CD14-positive monocyte (primary cell): ENCODE results near the gene CENPA. TPM values are rescaled to one million over a fixed set of nuclear protein-coding genes. Genes with fewer than 3 reads are reported as not detected.

ENCODE experiments used
- DNase-seq, 3 donors: peaks; one replicate each; pipeline ENCODE4 v3.0.0-alpha.2; 2011 to 2022
- H2AFZ ChIP-seq: 2 replicates; pipeline ENCODE4 v1.6.0; 2012; ENCODE audit warnings: mild to moderate bottlenecking, low read depth, low read length, inconsistent platforms; ENCODE audit not compliant: insufficient read depth, poor library complexity, severe bottlenecking
- H3K27ac ChIP-seq, 2 donors: 1 replicate in 1 of 2; 2 replicates in 1 of 2; pipeline ENCODE4 v1.5.1; 2012 to 2013; ENCODE audit warnings: low read length in 2 of 2, control low read depth in 1 of 2, inconsistent platforms in 1 of 2, low read depth in 1 of 2, mild to moderate bottlenecking in 1 of 2
- H3K27me3 ChIP-seq, 2 donors: one replicate each; pipeline versions ENCODE4 v1.6.0 to v1.6.1; 2011 to 2013; ENCODE audit warnings: low read length in 2 of 2; ENCODE audit not compliant: control insufficient read depth in 2 of 2, insufficient read depth in 2 of 2
- H3K36me3 ChIP-seq, 2 donors: replicated peaks in 1 of 2; 1 replicate in 1 of 2; 2 replicates in 1 of 2; pipeline versions ENCODE4 v1.5.1 to v1.6.1; 2012 to 2013; ENCODE audit warnings: low read length in 2 of 2, control low read depth in 1 of 2, inconsistent platforms in 1 of 2, mild to moderate bottlenecking in 1 of 2; ENCODE audit not compliant: insufficient read depth in 2 of 2, control insufficient read depth in 1 of 2
- H3K4me1 ChIP-seq, 2 donors: 1 replicate in 1 of 2; 2 replicates in 1 of 2; pipeline versions ENCODE4 v1.5.1 to v1.6.1; 2012 to 2013; ENCODE audit warnings: low read length in 2 of 2, control low read depth in 1 of 2, inconsistent platforms in 1 of 2, mild to moderate bottlenecking in 1 of 2, moderate library complexity in 1 of 2; ENCODE audit not compliant: insufficient read depth in 2 of 2, control insufficient read depth in 1 of 2
- H3K4me2 ChIP-seq: replicated peaks from 2 replicates; pipeline ENCODE3; 2012; ENCODE audit warnings: low read length, moderate library complexity, mild to moderate bottlenecking; ENCODE audit not compliant: poor library complexity, severe bottlenecking; ENCODE audit errors: extremely low read depth
- H3K4me3 ChIP-seq, 3 experiments: fragments of 200-600 bp in 1 of 3; sonication (generic) in 1 of 3; replicated peaks in 1 of 3; 1 replicate in 2 of 3; 2 replicates in 1 of 3; pipeline ENCODE4 v1.5.1; 2011 to 2013; ENCODE audit warnings: low read length in 3 of 3, mild to moderate bottlenecking in 3 of 3, control low read depth in 2 of 3, low read depth in 2 of 3, inconsistent platforms in 1 of 3, moderate library complexity in 1 of 3
- H3K79me2 ChIP-seq: 2 replicates; pipeline ENCODE4 v1.6.0; 2012; ENCODE audit warnings: mild to moderate bottlenecking, control low read depth, inconsistent platforms, low read length, moderate library complexity; ENCODE audit not compliant: insufficient read depth
- H3K9ac ChIP-seq: 2 replicates; pipeline ENCODE4 v1.6.0; 2017; ENCODE audit warnings: low read length, mild to moderate bottlenecking; ENCODE audit not compliant: insufficient read depth, poor library complexity, severe bottlenecking
- H3K9me3 ChIP-seq, 2 donors: replicated peaks in 1 of 2; 1 replicate in 1 of 2; 2 replicates in 1 of 2; pipeline versions ENCODE4 v1.5.1 to v1.6.1; 2012 to 2013; ENCODE audit warnings: low read length in 2 of 2, control low read depth in 1 of 2; ENCODE audit not compliant: control insufficient read depth in 1 of 2, insufficient read depth in 1 of 2
- H4K20me1 ChIP-seq: 2 replicates; pipeline ENCODE4 v1.6.0; 2012; ENCODE audit warnings: mild to moderate bottlenecking, low read length, control low read depth, moderate library complexity; ENCODE audit not compliant: insufficient read depth
- H3K27ac Mint-ChIP-seq, 7 donors: one replicate each; pipeline ENCODE4 v1.8.0; 2020; ENCODE audit warnings: mild to moderate bottlenecking in 7 of 7, mixed read lengths in 7 of 7, moderate library complexity in 6 of 7, inconsistent platforms in 2 of 7
- H3K27me3 Mint-ChIP-seq, 3 donors: one replicate each; pipeline ENCODE4 v1.8.0; 2021 to 2022; ENCODE audit warnings: low read depth in 3 of 3, mild to moderate bottlenecking in 3 of 3, mixed read lengths in 3 of 3, moderate library complexity in 3 of 3, inconsistent platforms in 1 of 3
- H3K36me3 Mint-ChIP-seq, 2 donors: one replicate each; pipeline ENCODE4 v1.8.0; 2020; ENCODE audit warnings: mixed read lengths in 2 of 2, inconsistent platforms in 1 of 2, mild to moderate bottlenecking in 1 of 2
- H3K4me1 Mint-ChIP-seq: one replicate; pipeline ENCODE4 v1.8.0; 2020; ENCODE audit warnings: mild to moderate bottlenecking, mixed read lengths
- H3K4me3 Mint-ChIP-seq, 2 donors: one replicate each; pipeline ENCODE4 v1.8.0; 2020; ENCODE audit warnings: mild to moderate bottlenecking in 2 of 2, mixed read lengths in 2 of 2, moderate library complexity in 1 of 2
- H3K9me3 Mint-ChIP-seq, 7 donors: one replicate each; pipeline ENCODE4 v1.8.0; 2020 to 2022; ENCODE audit warnings: mixed read lengths in 7 of 7, mild to moderate bottlenecking in 6 of 7, moderate library complexity in 6 of 7, inconsistent platforms in 2 of 7
- CTCF ChIP-seq: fragments of 200-600 bp; IDR thresholded peaks from one replicate; pipeline ENCODE4 v1.8.0; 2022; ENCODE audit warnings: antibody characterized with exemption, mild to moderate bottlenecking
- WGBS: methylation state at CpG from one replicate; pipeline ENCODE4 v1.1.5; 2013; ENCODE audit warnings: missing lambda C conversion rate; ENCODE audit not compliant: insufficient coverage; 5-methylcytosine and 5-hydroxymethylcytosine counted together
- intact Hi-C, 2 donors: fragments of 100-400 bp; cut with micrococcal nuclease; formaldehyde crosslinking; loops; one replicate each; pipeline versions ENCODE4 v1.15.0 to v1.15.1; 2023
- polyA plus RNA-seq, 3 donors: library from polyadenylated mRNA; depleted of rRNA in 1 of 3; unstranded in 2 of 3; stranded (reverse) in 1 of 3; fragments of 300-500 nt in 2 of 3; fragments of >200 nt in 1 of 3; fragmentation: Illumina TruSeq in 2 of 3; gene quantifications; 1 replicate in 2 of 3; 2 replicates in 1 of 3; pipeline ENCODE4 v1.2.3, GENCODE V29; 2012 to 2021

CENPA gene
- polyA plus RNA-seq, 3 donors, result 0.24 TPM; not detected in 2

GRCh38 chr2:26772064-26773001 is 13.5 kb upstream of the CENPA start:
- no peak for DNase-seq
- peaks cover 48% of the 10 kb centered on the region for H3K4me1 Mint-ChIP-seq

More at GRCh38 chr2:26772064-26773001, 13.5 kb upstream of the CENPA start:
- no peak for TF ChIP-seq CTCF
- Histone ChIP-seq H3K4me2 (no peak overlapping the region), H4K20me1 (peaks cover 79% of the 10 kb centered on the region), H3K27me3 (no peaks in the 10 kb centered on the region), H3K9ac (no peak overlapping the region), H3K27ac (peak overlapping the region in 1 of 2 donors; percentile 60), H3K4me3 (no peak overlapping the region), H3K79me2 (peaks cover 63% of the 10 kb centered on the region), H3K9me3 (no peaks in the 10 kb centered on the region), H3K36me3 (peaks cover 35 to 50% of the 10 kb centered on the region in 2 donors), H2AFZ (no peak overlapping the region), H3K4me1 (peaks cover 40 to 53% of the 10 kb centered on the region in 2 donors)
- H3K4me3 Mint-ChIP-seq, result no peak overlapping the region
- H3K27ac Mint-ChIP-seq, result peak overlapping the region in 6 of 7 donors; percentile 30 to 75 (median 64)
- WGBS, result 56% methylated on average over 11 of the region's 13 CpGs
- H3K27me3 Mint-ChIP-seq, result no peaks in the 10 kb centered on the region
- H3K9me3 Mint-ChIP-seq, result peaks cover 0 to 2% (median 0%) of the 10 kb centered on the region in 7 donors
- peaks cover 51 to 62% of the 10 kb centered on the region in 2 donors for H3K36me3 Mint-ChIP-seq
- intact Hi-C loops, result no loop called here
